ENCODE results near the gene MNX1. TPM values are rescaled to one million over a fixed set of nuclear protein-coding genes. Genes with fewer than 3 reads are reported as not detected.

MNX1 gene
- total and polyA plus RNA-seq, 4 donors, result 0.08 TPM; not detected in 3

GRCh38 chr7:157018328-157018996 lies 8.0 kb upstream of the MNX1 start:
- Histone ChIP-seq H3K27me3 (ENCODE audit: control insufficient read depth in 4 of 4, insufficient read depth in 4 of 4, low read length in 3 of 4) (peaks cover 13 to 40% (median 30%) of the 10 kb centered on the region in 4 donors), H3K9me3 (ENCODE audit: control insufficient read depth in 4 of 4, low read length in 3 of 4) (peaks cover 0 to 2% (median 0%) of the 10 kb centered on the region in 4 donors), H3K27ac (ENCODE audit: low read depth in 1 of 2, low read length in 2 of 2) (no peak overlapping the region), H3K9ac (ENCODE audit: low read depth in 1 of 2, low read length in 2 of 2) (no peak overlapping the region), H3K36me3 (ENCODE audit: control insufficient read depth in 4 of 4, insufficient read depth in 3 of 4, low read depth in 1 of 4, low read length in 3 of 4) (no peaks in the 10 kb centered on the region), H3K4me1 (ENCODE audit: control insufficient read depth in 4 of 4, insufficient read depth in 4 of 4, low read length in 3 of 4) (peaks cover 0 to 24% (median 11%) of the 10 kb centered on the region in 4 donors), H3K4me3 (ENCODE audit: low read depth in 1 of 3, low read length in 3 of 3) (no peak overlapping the region)
- TF ChIP-seq, protein P1, sequence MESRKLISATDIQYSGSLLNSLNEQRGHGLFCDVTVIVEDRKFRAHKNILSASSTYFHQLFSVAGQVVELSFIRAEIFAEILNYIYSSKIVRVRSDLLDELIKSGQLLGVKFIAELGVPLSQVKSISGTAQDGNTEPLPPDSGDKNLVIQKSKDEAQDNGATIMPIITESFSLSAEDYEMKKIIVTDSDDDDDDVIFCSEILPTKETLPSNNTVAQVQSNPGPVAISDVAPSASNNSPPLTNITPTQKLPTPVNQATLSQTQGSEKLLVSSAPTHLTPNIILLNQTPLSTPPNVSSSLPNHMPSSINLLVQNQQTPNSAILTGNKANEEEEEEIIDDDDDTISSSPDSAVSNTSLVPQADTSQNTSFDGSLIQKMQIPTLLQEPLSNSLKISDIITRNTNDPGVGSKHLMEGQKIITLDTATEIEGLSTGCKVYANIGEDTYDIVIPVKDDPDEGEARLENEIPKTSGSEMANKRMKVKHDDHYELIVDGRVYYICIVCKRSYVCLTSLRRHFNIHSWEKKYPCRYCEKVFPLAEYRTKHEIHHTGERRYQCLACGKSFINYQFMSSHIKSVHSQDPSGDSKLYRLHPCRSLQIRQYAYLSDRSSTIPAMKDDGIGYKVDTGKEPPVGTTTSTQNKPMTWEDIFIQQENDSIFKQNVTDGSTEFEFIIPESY (IDR thresholded peaks at IDR 0.05), result no peak
- no peak for TF ChIP-seq NR2F2 (IDR thresholded peaks at IDR 0.05)
- no peak for TF ChIP-seq RAD21 (IDR thresholded peaks at IDR 0.05)
- TF ChIP-seq EGR1 (IDR thresholded peaks at IDR 0.05; ENCODE audit: low read depth in 2 of 2), result no peak
- TF ChIP-seq JUND (IDR thresholded peaks at IDR 0.05), result no peak
- no peak for TF ChIP-seq GABPA (IDR thresholded peaks at IDR 0.05 in 1 of 2, conservative IDR thresholded peaks at IDR 0.05 in 1 of 2)
- DNase-seq (ENCODE audit: low spot score), result no peak
- 4% methylated on average over 49 of the region's 49 CpGs for WGBS

GRCh38 chr7:157017603-157018327 lies 7.3 kb upstream of the MNX1 start:
- no peak for DNase-seq (ENCODE audit: low spot score)
- Histone ChIP-seq H3K4me3 (ENCODE audit: low read depth in 1 of 3, low read length in 3 of 3) (no peak overlapping the region), H3K9me3 (ENCODE audit: control insufficient read depth in 4 of 4, low read length in 3 of 4) (peaks cover 0 to 2% (median 0%) of the 10 kb centered on the region in 4 donors), H3K27me3 (ENCODE audit: control insufficient read depth in 4 of 4, insufficient read depth in 4 of 4, low read length in 3 of 4) (peaks cover 14 to 44% (median 26%) of the 10 kb centered on the region in 4 donors), H3K36me3 (ENCODE audit: control insufficient read depth in 4 of 4, insufficient read depth in 3 of 4, low read depth in 1 of 4, low read length in 3 of 4) (no peaks in the 10 kb centered on the region), H3K27ac (ENCODE audit: low read depth in 1 of 2, low read length in 2 of 2) (no peak overlapping the region), H3K4me1 (ENCODE audit: control insufficient read depth in 4 of 4, insufficient read depth in 4 of 4, low read length in 3 of 4) (peaks cover 0 to 24% (median 11%) of the 10 kb centered on the region in 4 donors), H3K9ac (ENCODE audit: low read depth in 1 of 2, low read length in 2 of 2) (no peak overlapping the region)
- WGBS, result 4% methylated on average over 48 of the region's 48 CpGs
- TF ChIP-seq CTCF (IDR thresholded peaks at IDR 0.05; ENCODE audit: low read depth, low read length, missing input control) (no peak), RXRA (IDR thresholded peaks at IDR 0.05) (no peak), TAF1 (conservative IDR thresholded peaks at IDR 0.05) (no peak), NR2F2 (IDR thresholded peaks at IDR 0.05) (no peak), ATF3 (IDR thresholded peaks at IDR 0.05) (no peak), YY1 (IDR thresholded peaks at IDR 0.05) (no peak), HNF4A (conservative IDR thresholded peaks at IDR 0.05) (no peak)
- TF ChIP-seq, protein P2, sequence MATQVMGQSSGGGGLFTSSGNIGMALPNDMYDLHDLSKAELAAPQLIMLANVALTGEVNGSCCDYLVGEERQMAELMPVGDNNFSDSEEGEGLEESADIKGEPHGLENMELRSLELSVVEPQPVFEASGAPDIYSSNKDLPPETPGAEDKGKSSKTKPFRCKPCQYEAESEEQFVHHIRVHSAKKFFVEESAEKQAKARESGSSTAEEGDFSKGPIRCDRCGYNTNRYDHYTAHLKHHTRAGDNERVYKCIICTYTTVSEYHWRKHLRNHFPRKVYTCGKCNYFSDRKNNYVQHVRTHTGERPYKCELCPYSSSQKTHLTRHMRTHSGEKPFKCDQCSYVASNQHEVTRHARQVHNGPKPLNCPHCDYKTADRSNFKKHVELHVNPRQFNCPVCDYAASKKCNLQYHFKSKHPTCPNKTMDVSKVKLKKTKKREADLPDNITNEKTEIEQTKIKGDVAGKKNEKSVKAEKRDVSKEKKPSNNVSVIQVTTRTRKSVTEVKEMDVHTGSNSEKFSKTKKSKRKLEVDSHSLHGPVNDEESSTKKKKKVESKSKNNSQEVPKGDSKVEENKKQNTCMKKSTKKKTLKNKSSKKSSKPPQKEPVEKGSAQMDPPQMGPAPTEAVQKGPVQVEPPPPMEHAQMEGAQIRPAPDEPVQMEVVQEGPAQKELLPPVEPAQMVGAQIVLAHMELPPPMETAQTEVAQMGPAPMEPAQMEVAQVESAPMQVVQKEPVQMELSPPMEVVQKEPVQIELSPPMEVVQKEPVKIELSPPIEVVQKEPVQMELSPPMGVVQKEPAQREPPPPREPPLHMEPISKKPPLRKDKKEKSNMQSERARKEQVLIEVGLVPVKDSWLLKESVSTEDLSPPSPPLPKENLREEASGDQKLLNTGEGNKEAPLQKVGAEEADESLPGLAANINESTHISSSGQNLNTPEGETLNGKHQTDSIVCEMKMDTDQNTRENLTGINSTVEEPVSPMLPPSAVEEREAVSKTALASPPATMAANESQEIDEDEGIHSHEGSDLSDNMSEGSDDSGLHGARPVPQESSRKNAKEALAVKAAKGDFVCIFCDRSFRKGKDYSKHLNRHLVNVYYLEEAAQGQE (IDR thresholded peaks at IDR 0.05), result no peak

Data from liver (tissue), 9 donors.